DMS153 treated with DMSO at 0.1 percent for 48 hours (cell line): Measurements from ENCODE around the gene ZNF831.

ENCODE experiments used
- DNase-seq: peaks from one replicate; lab custom pipeline; 2025; ENCODE audit not compliant: unreplicated experiment; lab: John Stamatoyannopoulos, UW

Gene ZNF831

GRCh38 chr20:59300333-59301081 lies 136.9 kb downstream of the ZNF831 start, which contains the start of gene EDN3:
EDN3 (plus strand) TSS chr20:59300611; CDS start chr20:59300813, 202 bp downstream.
- no peak for DNase-seq

- DNase-seq: no peak
Measured at GRCh38 chr20:59301343-59302007, 137.9 kb downstream of the ZNF831 start.

- no peak for DNase-seq
Measured at GRCh38 chr20:59305908-59306655, 142.5 kb downstream of the ZNF831 start.

- DNase-seq: no peak
Measured at GRCh38 chr20:59307270-59307669, 143.6 kb downstream of the ZNF831 start.
